ENCODE measurements around the gene CFAP54.

- TF ChIP-seq GATA3 (IDR thresholded peaks at IDR 0.05; ENCODE audit: low read depth, low read length) (no peak), GATA2 (IDR thresholded peaks at IDR 0.05; ENCODE audit: low read depth, low read length) (no peak)
These were observed 375.0 kb downstream of the CFAP54 start for GRCh38 chr12:96864335-96864734.

Measured in SH-SY5Y (cell line).